ENCODE data around the gene ARAP2. TPM values are rescaled to one million over a fixed set of nuclear protein-coding genes. Genes with fewer than 3 reads are reported as not detected.

ARAP2 gene
- total and polyA plus RNA-seq, 9 of the 15 experiments (the other 6 are each of a cell fraction or from before 2014, with no cell fraction given), result 0.03 to 0.35 (median 0.11) TPM; not detected in 4

DNA sequence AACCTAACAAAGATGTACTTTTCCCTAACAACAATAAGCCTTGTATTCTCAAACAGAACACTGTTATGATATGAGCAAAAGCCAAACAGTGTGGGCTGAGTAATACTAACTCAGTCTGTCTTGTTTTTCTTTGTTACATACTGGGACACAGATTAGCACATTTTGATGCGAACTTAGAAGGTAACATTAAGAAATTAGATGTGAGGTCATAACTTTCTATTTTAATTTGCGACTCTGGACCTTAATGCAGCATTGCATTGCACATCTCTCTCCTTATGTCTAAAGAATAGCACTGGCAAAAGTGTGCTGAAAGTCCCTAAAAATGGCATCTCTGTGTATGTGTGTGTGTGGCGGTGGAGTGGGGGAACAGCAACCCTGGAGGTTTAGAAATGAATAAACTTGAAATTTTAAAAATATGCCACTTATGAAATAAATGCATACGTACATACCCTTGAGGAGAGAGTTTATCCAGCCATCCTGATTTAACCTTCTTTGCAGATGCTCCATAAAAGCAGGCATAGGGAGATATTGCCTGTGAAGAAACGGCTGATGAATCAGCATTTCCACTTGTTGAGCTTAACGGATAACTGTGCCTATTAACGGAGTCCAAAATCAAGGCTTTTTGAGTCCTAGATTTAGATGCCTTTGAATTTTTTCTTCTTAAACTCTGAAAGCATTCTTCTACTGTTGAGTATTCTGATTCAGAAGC, 34.2 kb downstream of the ARAP2 start:
- H4K20me1 ChIP-seq (replicated peaks; ENCODE audit: control insufficient read depth, insufficient read depth, low read length), result no peaks in the 10 kb centered on the region
- no peak overlapping the region for H3K27ac ChIP-seq (ENCODE audit: extremely low read depth, low read depth, low read length)
- no peak overlapping the region for H3K9ac ChIP-seq (ENCODE audit: insufficient read depth in 1 of 2, low read depth in 2 of 2, low read length in 2 of 2)
- ATAC-seq, result no peak
- H3K9me3 ChIP-seq (replicated peaks; ENCODE audit: control insufficient read depth, insufficient read depth, low read depth, low read length), result no peaks in the 10 kb centered on the region
- H3K9me1 ChIP-seq (ENCODE audit: control insufficient read depth, insufficient read depth, low read length), result no peaks in the 10 kb centered on the region
- TF ChIP-seq POLR2AphosphoS5 (IDR thresholded peaks at IDR 0.05; ENCODE audit: control insufficient read depth, insufficient read depth, low read depth, low read length), result no peak
- TF ChIP-seq U2AF1 (optimal IDR thresholded peaks at IDR 0.05; ENCODE audit: low read depth, low read length), result no peak
- no peak for TF ChIP-seq SAFB (IDR thresholded peaks at IDR 0.05; ENCODE audit: borderline replicate concordance, low read depth, low read length)
- no peak for TF ChIP-seq ZNF217 (CRISPR knock-in tag; IDR thresholded peaks at IDR 0.05)
- TF ChIP-seq, protein P1, sequence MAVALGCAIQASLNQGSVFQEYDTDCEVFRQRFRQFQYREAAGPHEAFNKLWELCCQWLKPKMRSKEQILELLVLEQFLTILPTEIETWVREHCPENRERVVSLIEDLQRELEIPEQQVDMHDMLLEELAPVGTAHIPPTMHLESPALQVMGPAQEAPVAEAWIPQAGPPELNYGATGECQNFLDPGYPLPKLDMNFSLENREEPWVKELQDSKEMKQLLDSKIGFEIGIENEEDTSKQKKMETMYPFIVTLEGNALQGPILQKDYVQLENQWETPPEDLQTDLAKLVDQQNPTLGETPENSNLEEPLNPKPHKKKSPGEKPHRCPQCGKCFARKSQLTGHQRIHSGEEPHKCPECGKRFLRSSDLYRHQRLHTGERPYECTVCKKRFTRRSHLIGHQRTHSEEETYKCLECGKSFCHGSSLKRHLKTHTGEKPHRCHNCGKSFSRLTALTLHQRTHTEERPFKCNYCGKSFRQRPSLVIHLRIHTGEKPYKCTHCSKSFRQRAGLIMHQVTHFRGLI (CRISPR knock-in tag; IDR thresholded peaks at IDR 0.05), result no peak
- TF ChIP-seq DMBX1 (CRISPR knock-in tag; IDR thresholded peaks at IDR 0.05; ENCODE audit: borderline replicate concordance), result no peak
- TF ChIP-seq HNRNPH1 (optimal IDR thresholded peaks at IDR 0.05; ENCODE audit: low read depth, low read length), result no peak
- no peak for TF ChIP-seq NFIC (IDR thresholded peaks at IDR 0.05)
- TF ChIP-seq ZNF445 (CRISPR knock-in tag; IDR thresholded peaks at IDR 0.05; ENCODE audit: low read depth), result no peak
- no peak for TF ChIP-seq RB1 (IDR thresholded peaks at IDR 0.05; ENCODE audit: low read depth)
- TF ChIP-seq, protein P2, sequence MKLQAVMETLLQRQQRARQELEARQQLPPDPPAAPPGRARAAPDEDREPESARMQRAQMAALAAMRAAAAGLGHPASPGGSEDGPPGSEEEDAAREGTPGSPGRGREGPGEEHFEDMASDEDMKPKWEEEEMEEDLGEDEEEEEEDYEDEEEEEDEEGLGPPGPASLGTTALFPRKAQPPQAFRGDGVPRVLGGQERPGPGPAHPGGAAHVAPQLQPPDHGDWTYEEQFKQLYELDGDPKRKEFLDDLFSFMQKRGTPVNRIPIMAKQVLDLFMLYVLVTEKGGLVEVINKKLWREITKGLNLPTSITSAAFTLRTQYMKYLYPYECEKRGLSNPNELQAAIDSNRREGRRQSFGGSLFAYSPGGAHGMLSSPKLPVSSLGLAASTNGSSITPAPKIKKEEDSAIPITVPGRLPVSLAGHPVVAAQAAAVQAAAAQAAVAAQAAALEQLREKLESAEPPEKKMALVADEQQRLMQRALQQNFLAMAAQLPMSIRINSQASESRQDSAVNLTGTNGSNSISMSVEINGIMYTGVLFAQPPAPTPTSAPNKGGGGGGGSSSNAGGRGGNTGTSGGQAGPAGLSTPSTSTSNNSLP (IDR thresholded peaks at IDR 0.05; ENCODE audit: borderline replicate concordance, low read depth, low read length), result no peak
- TF ChIP-seq HDAC3 (IDR thresholded peaks at IDR 0.05; ENCODE audit: borderline replicate concordance, partially characterized antibody), result no peak
- no peak for TF ChIP-seq POU5F1 (IDR thresholded peaks at IDR 0.05; ENCODE audit: borderline replicate concordance, low read depth, low read length, partially characterized antibody)
- no peak for TF ChIP-seq CHD1 (IDR thresholded peaks at IDR 0.05; ENCODE audit: low read length)
- TF ChIP-seq, protein P3, sequence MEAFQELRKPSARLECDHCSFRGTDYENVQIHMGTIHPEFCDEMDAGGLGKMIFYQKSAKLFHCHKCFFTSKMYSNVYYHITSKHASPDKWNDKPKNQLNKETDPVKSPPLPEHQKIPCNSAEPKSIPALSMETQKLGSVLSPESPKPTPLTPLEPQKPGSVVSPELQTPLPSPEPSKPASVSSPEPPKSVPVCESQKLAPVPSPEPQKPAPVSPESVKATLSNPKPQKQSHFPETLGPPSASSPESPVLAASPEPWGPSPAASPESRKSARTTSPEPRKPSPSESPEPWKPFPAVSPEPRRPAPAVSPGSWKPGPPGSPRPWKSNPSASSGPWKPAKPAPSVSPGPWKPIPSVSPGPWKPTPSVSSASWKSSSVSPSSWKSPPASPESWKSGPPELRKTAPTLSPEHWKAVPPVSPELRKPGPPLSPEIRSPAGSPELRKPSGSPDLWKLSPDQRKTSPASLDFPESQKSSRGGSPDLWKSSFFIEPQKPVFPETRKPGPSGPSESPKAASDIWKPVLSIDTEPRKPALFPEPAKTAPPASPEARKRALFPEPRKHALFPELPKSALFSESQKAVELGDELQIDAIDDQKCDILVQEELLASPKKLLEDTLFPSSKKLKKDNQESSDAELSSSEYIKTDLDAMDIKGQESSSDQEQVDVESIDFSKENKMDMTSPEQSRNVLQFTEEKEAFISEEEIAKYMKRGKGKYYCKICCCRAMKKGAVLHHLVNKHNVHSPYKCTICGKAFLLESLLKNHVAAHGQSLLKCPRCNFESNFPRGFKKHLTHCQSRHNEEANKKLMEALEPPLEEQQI (IDR thresholded peaks at IDR 0.05), result no peak
- TF ChIP-seq CC2D1A (IDR thresholded peaks at IDR 0.05), result no peak
- CTCF ChIA-PET (ENCODE audit: low intra/inter-chr PET ratio), result no interaction called here
- H3K79me2 ChIP-seq (ENCODE audit: control insufficient read depth, insufficient read depth, low read length), result no peaks in the 10 kb centered on the region
- no peaks in the 10 kb centered on the region for H3K27me3 ChIP-seq (ENCODE audit: control insufficient read depth in 2 of 2, insufficient read depth in 2 of 2, low read length in 2 of 2)
- intact Hi-C loops (cut with micrococcal nuclease) (no loop called here), in situ Hi-C loops (cut with MboI) (no loop called here)
- no peak for DNase-seq (ENCODE audit: extremely low read depth in 1 of 4, low spot score in 3 of 4)
- no peak for FAIRE-seq
- no peak overlapping the region for H3K4me2 ChIP-seq (ENCODE audit: insufficient read depth, low read length)
- H2AFZ ChIP-seq (ENCODE audit: low read depth, low read length), result no peak overlapping the region
- under 1% methylated on average over 7 of the region's 7 CpGs for WGBS (ENCODE audit: insufficient coverage, low coverage, missing lambda C conversion rate)
- no peaks in the 10 kb centered on the region for H3K4me1 ChIP-seq (replicated peaks in 1 of 2; ENCODE audit: control insufficient read depth in 2 of 2, insufficient read depth in 2 of 2, low read length in 2 of 2)
- no TSS peak for BruUV-seq (replicated peaks)
- no peak overlapping the region for H3K4me3 ChIP-seq
- no peaks in the 10 kb centered on the region for H3K36me3 ChIP-seq (ENCODE audit: control insufficient read depth, insufficient read depth, low read length)
- POLR2A ChIA-PET, result no interaction called here
